HG02943 (cell line): ENCODE measurements around the gene SYT11.

ENCODE experiments used
- ATAC-seq: cut with Tn5 transposase; IDR thresholded peaks from one replicate; pipeline ENCODE4 v1.9.1; 2021; ENCODE audit warnings: mild to moderate bottlenecking, low read depth, moderate library complexity; ENCODE audit not compliant: unreplicated experiment

The SYT11 gene

DNA sequence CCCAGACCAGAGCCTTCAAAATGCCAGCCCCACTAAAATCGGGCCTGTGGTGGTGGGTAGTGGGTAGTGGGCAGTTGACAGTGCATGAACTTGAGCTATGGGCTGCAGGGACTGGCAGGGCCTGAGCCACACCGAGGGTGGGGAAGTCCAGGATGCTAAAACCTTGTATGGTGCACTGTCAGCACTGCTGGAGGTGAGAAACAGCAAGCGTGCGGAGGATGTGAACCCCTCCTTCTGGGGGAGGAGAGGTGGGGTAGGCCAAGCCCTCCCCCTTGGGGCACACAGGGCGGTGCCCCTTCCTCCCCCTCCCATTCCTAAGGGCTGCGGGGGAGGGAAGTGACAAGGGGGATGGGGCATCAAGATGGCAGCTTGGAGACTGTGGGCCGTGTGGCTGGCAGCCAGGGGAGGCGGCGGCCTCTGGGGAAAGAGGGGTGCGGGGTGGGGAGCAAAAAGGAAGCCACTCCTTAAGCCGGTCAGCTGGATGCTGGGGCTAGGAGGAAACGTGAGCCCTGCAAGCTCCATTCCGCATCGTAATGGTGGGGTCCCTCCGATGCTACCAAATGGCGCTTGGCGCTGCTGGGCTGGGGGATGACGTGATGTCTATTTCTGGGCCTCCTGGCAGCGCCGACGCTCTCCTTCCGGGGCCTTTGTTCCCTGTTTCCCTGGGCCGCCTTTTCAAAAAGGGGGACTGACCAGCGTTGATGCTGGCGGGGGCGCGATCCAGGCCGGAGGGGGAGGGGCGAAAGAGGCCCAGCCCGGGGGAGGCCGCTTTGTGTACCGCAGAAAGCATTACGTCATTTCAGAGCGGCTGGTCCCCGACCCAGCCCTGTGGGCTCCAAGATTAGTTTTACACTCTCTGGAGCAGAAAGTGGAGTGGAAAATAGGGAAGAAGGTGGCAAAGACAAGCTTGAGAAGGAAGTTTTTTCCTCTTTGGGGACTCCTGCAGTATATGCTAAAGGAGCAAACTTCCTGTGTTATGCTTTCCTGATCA, 809 bp downstream of the SYT11 start:
- no peak for ATAC-seq

DNA sequence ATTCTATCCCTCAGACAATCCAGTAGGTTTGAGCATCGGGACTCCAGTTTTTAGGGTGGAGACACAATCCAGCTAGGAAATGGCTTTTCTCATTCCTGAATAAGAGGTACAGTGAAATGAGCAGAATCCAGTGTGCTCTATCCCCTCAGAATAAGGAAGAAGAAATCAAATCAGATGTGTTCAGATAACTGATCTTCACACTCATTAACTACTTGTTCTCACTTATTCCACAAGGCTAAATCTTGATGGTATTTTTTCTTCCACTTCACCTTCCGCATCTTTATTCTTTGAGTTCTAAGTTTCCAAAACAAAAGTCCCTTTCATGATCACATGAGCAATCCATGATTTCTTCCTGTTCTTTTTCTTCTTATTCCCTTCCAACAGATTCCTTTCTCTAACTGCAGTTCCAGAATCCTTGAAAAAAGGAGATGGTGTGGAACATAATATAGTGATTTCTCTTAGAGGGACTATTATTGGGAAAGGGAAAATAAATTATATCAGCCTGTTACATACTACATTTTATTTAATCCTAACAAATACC, 1.7 kb downstream of the SYT11 start:
- no peak for ATAC-seq

DNA sequence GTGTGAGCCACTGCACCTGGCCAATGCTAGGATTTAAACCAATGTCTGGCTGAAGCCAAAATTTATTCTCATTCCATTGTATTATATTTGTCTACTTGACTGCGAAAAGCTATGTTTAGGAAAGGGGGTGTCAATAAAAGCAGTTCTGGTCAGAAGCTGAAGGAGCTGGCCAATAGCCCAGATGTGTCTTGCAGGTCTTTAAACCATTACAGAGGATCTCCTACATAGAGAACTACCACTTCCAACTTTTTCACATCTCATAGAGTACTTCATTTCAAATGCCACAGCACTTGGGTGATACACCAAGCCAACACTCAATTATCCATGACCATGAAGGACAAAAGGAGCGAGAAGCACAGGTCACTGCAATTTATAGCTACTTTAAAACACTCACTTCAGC, 2.5 kb downstream of the SYT11 start:
- ATAC-seq, result no peak

DNA sequence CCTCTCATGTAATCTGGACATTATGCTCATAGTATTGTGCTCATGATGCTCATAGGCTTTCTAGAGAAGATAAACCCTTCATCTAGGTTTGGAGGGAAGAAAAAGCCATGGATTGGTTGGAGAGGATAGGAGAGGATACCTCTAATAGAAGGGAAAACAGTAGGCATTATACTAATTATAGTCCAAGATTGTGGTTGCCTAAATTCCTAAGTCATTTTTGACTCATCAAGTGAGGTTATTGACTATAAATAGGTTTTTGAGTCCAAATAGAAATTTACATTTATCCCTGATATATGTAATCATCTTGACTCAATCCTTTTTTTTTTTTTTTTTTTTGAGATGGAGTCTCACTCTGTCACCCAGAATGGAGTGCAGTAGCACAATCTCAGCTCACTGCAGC, 5.0 kb downstream of the SYT11 start:
- ATAC-seq, result no peak

DNA sequence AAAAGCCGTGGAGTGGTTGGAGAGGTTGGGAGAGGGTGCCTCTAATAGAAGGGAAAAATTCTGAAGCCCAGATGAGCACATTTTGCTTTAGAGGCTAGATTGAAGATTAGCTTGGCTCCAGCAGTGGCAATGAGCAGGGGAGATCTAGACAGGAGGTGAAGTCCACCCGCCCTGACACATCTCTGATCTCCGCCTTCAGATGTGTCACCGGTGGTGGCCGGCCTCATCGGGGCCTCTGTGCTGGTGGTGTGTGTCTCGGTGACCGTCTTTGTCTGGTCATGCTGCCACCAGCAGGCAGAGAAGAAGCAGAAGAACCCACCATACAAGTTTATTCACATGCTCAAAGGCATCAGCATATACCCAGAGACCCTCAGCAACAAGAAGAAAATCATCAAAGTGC, 8.4 kb downstream of the SYT11 start:
- no peak for ATAC-seq

DNA sequence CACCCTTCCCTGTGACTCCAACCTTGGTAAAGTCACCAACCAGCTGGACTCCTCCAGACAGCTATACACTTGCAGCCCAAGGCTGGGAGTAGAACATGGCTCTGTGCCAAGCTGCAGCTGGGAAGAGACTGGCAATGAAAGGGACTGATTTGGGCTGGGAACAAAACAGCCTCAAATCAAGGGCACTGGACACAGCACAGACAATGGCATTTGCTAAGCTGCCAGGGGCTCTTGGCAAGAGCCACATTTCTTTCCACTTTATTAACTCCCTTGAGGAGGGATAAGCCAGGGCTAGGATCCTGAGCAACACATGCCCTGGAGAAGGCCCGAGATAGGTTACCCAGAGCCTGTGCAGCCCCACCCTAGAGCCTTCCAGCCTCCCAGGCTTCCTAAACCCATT, 12.0 kb downstream of the SYT11 start:
- no peak for ATAC-seq

DNA sequence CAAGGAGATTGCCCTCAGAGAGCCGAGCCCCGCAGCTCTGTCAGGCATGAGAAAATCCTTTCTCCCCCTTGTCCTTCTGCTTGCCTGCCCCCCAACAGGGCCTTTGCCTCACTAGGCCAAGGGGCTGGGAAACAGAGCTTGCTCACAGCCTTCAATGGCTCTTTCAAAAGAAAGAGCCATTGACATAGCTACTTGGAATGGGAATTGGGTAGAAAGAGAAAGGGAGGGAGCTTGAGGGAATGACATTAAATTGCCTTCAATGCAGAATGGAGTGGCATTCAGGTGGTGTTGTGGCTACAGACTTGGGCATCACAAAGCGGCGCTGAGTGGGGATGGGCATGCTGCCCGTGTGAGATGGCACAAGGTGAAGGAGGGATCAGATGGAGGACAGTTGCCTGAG, 13.2 kb downstream of the SYT11 start:
- no peak for ATAC-seq

DNA sequence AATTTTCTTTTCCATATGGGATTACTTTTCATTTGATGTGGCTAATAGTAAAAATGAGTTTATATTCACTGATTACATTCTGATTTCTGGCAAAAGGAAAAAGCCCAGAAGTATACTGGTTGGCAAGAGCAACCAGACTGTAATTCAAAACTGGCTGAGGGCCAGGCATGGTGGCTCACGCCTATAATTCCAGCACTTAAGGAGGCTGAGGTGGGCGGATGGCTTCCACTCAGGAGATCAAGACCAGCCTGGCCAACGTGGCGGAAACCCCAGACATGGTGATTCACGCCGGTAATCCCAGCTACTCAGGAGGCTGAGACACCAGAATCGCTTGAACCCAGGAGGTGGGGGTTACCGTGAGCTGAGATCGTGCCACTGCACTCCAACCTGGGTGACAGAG, 14.5 kb downstream of the SYT11 start:
- no peak for ATAC-seq

DNA sequence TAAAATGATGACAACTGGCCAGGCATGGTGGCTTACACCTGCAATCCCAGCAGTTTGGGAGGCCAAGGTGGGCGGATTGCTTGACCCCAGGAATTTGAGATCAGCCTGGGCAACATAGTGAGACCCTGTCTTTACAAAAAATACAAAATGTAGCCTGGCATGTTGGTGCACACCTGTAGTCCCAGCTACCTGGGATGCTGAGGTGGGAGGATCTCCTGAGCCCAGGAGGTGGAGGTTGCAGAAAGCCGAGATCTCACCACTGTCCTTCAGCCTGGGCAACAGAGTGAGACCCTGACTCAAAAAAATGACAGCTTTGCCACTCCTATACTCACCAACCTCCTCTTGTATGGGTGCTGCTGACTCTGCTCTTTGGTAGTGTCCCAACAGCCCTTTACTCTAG, 18.6 kb downstream of the SYT11 start:
- ATAC-seq, result no peak

DNA sequence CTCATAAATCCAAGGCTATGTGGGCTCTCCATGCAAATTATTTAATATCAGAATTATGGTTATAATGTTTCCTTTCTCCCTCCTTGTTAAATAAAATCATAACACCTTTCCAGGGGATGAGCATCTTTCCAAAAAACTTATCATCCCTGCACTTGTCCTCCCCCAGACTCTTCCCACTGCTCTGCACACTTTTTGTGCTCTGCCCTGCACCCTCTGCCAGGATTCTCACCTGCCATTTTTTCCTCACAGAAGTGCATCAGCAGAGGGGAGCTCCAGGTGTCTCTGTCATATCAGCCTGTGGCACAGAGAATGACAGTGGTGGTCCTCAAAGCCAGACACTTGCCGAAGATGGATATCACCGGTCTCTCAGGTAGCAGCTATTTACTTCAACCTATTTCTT, 20.9 kb downstream of the SYT11 start:
- no peak for ATAC-seq

DNA sequence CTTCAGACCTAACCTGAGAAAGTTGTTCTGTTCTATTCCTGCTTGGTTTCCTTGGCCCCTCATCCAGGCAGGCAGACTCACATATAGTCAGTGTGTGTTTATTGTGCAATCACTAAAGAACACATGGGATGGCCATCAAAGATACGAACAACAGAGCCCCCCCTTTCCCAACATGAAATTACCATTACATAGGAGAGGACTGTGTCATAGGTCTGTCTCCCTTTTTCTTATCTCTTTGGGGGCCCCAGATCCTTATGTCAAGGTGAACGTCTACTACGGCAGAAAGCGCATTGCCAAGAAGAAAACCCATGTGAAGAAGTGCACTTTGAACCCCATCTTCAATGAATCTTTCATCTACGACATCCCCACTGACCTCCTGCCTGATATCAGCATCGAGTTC, 21.6 kb downstream of the SYT11 start:
- ATAC-seq, result no peak

DNA sequence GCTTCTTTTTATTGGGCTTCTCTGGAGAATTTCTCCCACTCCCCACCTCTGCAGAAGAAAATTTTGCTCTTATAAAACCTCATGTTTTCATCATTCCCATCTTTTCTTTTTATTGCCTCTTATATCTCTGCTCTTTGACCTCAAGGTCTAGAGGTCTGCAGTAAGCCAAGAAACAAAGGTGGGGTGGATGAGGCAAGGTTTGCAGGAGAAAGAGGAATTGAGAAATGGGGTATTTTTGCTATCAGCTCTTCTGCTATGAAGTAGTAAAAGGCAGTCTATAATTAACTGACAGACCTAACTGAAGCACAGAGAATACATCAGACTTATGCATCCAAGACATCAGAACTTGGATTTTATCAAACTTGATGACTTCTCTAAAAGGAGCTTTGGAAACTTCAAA, 22.9 kb downstream of the SYT11 start:
- no peak for ATAC-seq

DNA sequence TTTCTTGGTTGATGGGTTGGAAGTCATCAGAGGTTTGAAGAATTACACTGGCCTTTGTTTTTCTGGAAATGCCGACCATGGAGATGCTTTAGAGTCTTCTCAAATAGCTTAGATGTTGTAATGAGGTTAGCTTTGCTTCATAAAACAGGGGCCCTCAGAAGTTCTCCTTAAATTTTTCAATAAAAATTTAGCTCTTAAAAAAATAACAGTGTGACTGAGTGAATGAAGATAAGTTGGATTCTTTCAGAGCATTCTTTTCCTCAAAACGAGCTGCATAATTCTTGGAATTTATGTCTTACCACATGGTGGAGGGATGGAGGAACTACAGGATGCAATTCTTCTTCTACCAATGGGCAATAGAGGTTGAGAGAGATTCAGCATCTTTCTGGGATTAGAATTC, 23.4 kb downstream of the SYT11 start:
- ATAC-seq, result no peak

DNA sequence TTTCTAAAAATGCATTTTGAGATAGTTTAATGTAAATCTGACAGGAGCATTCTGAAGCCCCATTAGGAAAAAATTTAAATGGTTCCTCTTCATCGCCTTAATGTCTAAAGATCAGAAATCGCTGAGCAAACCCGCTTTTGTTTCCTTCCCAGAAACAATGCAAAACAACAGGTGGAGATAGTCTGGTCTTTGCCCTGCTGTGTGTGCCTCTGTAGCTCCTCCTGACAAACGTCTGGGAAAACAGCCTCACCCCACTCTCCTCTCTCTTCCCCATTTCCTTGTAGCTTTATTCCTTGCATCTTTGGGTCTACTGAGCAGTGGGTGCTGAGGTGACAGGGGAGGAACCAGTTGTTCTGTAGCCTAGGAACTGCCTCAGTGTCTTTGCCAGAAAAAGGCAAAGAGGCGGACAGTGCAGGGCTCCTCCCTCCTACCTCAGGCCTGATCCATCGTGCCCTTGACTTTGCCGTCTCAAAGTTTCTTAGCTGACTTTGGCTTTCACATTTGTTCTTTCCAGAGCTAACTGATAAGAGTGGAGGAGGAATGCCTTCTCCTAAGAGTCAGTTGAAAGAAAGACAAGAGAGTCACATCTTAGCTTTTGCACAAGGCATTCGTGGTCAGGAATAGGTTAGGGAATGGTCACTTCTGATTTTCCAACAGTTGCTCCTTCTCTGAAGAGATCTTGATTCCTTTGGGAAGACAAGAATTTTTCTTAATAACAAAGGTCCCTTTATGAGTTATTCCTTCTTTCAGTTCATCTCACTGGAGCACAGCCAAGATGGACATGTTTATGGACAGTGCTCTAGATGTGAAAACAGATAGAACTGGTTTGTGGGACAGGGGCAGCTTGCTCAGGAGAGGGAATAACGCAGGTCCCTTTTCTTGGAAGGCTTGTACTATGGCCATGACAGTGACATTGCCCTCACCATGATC, 24.9 kb downstream of the SYT11 start:
- ATAC-seq, result no peak

DNA sequence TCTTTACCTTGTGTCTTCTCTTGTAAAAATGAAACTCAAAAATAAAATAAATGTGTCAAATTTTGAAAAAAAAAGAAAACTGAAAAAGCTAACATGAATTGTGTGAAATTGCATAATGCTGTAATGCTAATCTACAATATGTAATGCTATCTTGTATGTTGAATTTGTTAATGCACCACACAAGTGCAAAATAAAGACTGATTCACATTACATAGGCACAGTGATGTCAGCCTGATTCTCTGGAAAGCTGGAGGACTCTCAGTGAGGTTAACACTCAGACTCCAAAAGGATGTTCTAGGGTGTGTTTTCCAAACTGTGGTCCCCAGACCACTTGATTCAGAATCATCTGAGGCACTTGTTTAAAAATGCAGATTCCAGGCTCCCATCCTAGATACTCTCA, 25.6 kb downstream of the SYT11 start:
- ATAC-seq, result no peak

DNA sequence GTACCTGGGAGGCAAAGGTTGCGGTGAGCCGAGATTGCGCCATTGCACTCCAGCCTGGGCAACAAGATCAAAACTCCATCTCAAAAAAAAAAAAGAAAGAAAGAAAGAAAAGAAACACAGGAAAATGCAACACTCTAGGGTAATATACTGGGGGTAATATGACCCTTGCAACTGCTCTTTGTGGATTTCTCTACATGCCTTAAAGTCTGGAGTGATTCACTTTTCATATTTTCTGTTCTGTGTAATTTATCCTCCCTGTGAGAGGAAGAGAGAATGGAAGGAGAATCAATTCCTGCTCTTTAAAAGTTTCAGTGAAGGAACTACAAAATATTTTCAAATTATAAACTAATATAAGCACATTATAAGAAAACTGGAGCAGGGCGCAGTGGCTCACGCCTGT, 29.1 kb downstream of the SYT11 start:
- ATAC-seq, result no peak

DNA sequence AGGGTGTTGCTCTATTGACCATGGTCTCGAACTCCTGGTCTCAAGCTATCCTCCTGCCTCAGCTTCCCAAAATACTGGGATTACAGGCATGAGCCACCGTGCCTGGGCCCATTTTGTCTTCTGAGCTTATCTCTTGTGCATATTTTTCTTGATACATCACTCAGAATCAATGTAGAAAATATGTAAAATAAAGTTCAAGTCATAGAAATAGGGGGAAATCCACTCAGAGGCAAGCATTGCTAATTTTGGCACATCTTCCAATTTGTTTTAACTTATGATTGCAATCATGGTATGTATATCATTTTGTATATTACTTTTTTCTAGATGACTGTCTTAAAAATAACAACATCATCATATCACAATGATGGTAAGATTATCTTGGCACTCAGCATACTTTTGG, 30.2 kb downstream of the SYT11 start:
- no peak for ATAC-seq

DNA sequence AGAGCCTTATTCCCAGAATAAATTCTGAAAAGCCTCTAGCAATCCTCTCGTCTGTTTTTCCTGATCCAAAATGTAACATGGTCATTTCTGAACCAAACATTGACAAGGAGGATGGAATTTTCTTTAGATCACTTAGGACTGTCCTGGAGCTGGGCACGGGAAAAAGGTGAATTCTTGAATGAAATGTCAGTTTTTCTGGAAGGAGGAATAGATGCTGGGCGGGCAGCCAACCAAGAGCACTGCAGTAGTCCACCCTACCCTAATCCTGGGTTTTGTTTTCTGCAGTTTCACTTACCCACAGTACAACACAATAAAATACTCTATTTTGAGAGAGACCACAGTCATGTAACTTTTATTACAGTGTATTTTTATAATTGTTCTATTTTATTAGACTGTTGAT, 30.9 kb downstream of the SYT11 start:
- ATAC-seq, result no peak

DNA sequence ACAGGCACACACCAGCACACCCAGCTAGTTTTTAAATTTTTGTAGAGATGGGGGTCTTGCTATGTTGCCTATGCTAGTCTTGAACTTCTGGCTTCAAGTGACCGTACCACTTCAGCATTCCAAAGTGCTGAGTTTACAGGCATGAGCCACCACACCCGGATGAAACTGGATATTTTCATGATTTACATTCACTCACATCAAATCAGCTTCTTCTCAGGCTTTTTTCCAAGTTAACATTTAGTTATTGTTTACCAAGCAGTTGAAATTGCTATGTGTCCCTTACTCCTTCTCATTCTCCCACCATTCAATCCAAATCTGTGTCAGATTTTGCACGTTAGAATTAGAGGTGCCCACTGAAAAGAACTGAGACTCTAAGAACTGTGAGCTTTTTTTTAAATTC, 33.4 kb downstream of the SYT11 start:
- ATAC-seq, result no peak

DNA sequence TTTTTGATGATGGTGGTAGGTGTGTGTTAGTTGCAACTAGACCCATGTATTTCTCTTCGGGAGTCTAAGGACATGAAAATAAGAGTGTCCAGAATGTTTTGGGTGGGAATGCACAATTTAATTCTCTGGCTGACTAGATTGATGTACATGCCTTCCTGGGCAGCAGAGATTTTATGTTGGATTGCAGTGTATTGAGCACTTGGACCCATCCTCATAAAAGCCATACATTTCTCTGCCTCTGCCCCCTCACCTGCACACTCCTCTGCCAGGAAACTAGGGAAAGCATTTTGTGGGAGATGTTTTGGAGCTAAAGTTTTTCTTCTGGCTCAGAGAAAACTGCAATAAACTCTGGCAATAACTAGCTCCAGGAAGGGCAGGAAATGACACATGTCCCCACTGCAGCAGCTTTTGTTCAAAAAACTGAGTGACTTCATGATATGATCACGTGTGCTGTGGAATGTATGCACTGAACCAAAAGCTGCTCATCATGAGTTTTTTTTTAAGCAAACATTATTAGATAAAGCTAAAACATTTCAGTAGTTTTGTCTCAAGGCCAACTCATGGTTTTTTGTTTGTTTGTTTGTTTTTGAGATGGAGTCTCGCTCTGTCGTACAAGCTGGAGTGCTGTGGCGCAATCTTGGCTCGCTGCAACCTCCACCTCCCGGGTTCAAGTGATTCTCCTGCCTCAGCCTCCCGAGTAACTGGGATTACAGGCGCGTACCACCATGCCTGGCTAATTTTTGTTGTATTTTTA, 34.2 kb downstream of the SYT11 start:
- ATAC-seq, result no peak
